AG09319 (cell line): ENCODE measurements around the gene ECT2.

Source experiments
- DNase-seq: peaks from one replicate; pipeline ENCODE4 v3.0.0-alpha.2; 2010; ENCODE audit warnings: low read depth; ENCODE audit errors: extremely low read depth
- TF ChIP-seq, protein P1 (sequence below): IDR thresholded peaks from 2 replicates; pipeline ENCODE4 v1.5.1; 2011; ENCODE audit warnings: low read depth, mild to moderate bottlenecking, inconsistent platforms, low read length, moderate library complexity

Gene ECT2

DNA sequence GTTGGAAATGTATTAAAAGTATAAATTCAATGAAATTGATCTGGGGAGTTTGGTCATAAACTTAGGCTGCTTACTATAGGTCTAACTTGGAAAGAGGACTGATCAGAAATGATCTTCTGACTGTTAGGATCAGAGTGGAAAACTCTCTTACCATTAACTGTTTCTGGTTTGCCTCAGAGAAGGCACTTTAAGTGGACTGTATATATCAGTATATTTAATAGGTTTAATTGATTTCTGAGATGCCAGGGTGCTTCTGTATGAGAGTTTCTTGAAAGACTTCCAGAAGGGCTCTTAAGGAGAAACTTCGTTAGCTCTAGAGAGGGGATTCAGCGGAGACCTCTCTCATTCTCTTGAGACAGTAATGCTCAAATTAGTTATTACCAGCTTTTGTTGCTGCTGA is 36.5 kb downstream of the ECT2 start:
- DNase-seq: no peak
- TF ChIP-seq, protein P1, sequence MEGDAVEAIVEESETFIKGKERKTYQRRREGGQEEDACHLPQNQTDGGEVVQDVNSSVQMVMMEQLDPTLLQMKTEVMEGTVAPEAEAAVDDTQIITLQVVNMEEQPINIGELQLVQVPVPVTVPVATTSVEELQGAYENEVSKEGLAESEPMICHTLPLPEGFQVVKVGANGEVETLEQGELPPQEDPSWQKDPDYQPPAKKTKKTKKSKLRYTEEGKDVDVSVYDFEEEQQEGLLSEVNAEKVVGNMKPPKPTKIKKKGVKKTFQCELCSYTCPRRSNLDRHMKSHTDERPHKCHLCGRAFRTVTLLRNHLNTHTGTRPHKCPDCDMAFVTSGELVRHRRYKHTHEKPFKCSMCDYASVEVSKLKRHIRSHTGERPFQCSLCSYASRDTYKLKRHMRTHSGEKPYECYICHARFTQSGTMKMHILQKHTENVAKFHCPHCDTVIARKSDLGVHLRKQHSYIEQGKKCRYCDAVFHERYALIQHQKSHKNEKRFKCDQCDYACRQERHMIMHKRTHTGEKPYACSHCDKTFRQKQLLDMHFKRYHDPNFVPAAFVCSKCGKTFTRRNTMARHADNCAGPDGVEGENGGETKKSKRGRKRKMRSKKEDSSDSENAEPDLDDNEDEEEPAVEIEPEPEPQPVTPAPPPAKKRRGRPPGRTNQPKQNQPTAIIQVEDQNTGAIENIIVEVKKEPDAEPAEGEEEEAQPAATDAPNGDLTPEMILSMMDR: no peak

DNA sequence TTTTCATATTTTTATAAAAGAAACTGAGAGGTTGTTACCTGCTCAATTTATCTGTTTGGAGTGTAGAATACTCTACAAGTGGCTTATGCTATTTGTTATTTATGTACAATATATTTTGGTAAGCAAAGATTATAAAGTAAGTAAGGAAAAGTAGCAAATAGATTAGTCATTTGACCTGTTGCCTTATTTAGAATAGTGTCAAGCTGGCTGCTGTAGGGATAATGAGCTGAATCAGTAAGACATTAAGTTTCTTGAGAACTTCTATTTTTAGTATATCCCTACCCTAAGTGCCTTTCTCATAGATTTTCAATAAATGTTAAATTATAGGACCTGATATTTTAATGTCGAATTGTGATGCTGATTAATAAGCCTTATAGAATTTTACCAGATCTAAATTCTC is 37.2 kb downstream of the ECT2 start:
- TF ChIP-seq, protein P1: no peak

DNA sequence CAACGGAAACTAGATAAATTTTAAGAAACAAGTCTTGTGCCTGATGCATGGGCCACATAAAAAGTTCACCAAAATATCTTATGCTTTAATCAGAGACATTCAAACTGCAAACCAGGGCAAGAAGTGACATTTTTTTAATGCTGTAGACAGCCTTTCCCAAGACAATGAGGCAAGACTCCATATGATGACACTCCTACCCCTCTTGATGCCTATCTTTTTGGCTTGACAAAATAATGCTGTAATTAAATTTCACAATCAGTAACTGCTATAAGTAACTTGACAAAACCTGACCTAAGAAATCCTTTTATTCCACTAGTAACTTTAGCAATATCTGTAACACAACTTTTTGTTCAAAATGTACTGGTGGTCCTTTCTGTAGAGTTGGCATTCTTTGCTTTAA is 48.7 kb downstream of the ECT2 start:
- no peak for DNase-seq
- TF ChIP-seq, protein P1: no peak

More for the DNA sequence above, 37.2 kb downstream of the ECT2 start:
- no peak for DNase-seq

DNA sequence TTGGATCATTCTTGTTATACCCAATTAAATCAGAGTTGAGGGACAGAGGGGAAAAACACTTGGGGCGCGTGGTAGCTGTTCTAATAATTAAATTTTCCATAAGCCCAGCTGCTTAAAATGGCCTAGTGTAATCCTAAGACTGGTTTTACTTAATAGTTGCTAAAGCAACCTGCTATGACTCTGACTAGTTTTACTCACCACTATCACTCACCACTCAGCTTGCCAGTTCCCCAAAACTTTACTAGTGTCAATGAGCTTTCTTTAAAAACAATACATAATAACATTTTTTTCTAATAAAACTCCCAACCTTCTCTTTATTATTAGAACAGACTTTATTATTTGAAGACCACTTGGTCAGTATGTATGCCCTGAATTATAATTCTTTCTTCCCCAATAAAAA is 49.6 kb downstream of the ECT2 start:
- DNase-seq: no peak
- TF ChIP-seq, protein P1: no peak

DNA sequence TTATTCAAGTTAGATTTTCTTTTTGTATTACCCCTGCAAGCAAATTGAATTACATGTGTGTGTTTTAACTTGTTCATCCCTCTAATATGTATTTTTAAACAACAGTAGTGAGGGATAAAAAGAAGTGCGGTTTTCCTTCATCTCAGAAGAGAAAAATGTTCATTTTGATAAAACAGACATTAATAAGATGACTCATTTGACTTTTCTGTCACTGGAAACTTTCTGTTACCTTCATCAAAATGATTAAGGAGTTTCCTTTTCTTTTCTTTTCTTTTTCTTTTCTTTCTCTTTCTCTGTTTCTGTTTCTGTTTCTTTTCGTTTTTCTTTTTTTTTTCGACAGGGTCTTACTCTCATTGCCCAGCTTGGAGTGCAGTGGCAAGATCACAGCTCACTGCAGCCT is 53.0 kb downstream of the ECT2 start:
- DNase-seq: no peak
- TF ChIP-seq, protein P1: no peak

DNA sequence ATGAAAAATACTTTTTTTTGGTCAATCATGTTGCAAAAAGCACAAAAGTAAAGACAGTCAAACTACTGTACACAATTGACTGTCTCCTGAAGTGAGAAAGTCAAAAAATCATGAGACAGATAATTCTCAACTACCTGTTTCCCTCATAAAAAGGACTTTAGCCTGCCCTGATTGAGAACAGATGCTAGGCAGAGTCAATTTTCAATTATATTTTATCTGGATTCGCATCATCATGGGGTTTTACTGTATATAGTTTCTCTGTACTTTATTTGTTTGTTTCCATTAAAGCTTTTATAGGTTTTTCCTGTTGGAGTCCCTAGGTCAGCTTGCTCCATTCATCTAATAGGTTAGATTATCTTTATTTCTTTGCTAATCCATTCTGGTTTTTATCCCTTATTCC is 53.8 kb downstream of the ECT2 start:
- DNase-seq: no peak
- TF ChIP-seq, protein P1: no peak

DNA sequence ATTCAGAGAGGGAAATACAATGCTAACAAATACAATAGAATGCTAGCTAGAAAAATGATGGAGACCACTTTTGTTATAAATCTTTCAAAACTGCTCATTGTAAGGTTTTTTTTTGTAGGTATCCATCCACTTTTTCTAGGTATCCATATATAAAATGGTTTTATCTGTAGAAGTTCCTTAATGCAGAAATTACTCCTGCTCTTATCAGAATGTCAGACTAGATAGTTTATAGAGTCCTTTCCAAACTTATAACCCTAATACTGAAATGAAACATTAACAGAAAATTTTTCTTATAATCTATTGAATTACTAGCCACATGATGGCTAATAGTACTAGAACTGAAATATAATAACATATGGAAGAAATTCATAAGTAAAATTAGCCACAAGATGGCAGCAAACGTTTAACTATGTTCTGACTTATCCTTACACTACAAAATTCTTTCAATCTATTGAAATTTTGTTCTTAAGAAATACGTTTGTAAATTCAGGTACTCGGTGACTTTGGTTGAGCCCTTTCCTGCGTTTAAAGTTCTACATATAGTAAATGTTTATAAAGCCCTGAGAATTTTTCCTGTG is 58.5 kb downstream of the ECT2 start:
- DNase-seq: peak; percentile 8
- TF ChIP-seq, protein P1: peak; percentile 23
